Osteoblast (primary cell): Measurements from ENCODE around the gene CSNK1G2. TPM values are rescaled to one million over a fixed set of nuclear protein-coding genes. Genes with fewer than 3 reads are reported as not detected.

ENCODE experiments used
- DNase-seq: peaks from one replicate; pipeline ENCODE4 v3.0.0; 2011; ENCODE audit warnings: low spot score, mixed read lengths; ENCODE audit not compliant: insufficient read length; ENCODE audit errors: missing footprints
- H2AFZ ChIP-seq: 2 replicates; pipeline ENCODE4 v1.6.0; 2011; ENCODE audit warnings: mild to moderate bottlenecking, low read length
- H3K27ac ChIP-seq: 2 replicates; pipeline ENCODE4 v1.5.1; 2011; ENCODE audit warnings: mild to moderate bottlenecking, low read depth, low read length, moderate library complexity
- H3K27me3 ChIP-seq: 2 replicates; pipeline ENCODE4 v1.6.0; 2012; ENCODE audit warnings: mild to moderate bottlenecking, control low read depth, inconsistent platforms, low read length, moderate library complexity; ENCODE audit not compliant: insufficient read depth
- H3K36me3 ChIP-seq: 2 replicates; pipeline ENCODE4 v1.5.1; 2011; ENCODE audit warnings: mild to moderate bottlenecking, low read length, control low read depth, moderate library complexity; ENCODE audit not compliant: insufficient read depth
- H3K4me1 ChIP-seq: 2 replicates; pipeline ENCODE4 v1.5.1; 2011; ENCODE audit warnings: mild to moderate bottlenecking, low read length, control low read depth, moderate library complexity; ENCODE audit not compliant: insufficient read depth
- H3K4me2 ChIP-seq: 2 replicates; pipeline ENCODE4 v1.6.0; 2011; ENCODE audit warnings: mild to moderate bottlenecking, low read length; ENCODE audit not compliant: insufficient read depth
- H3K4me3 ChIP-seq: fragments of 200-600 bp; sonication (generic); 3 replicates; pipeline ENCODE4 v1.5.1; 2012; ENCODE audit warnings: mild to moderate bottlenecking, low read length, inconsistent platforms; ENCODE audit not compliant: insufficient read depth
- H3K79me2 ChIP-seq: 2 replicates; pipeline ENCODE4 v1.6.0; 2012; ENCODE audit warnings: mild to moderate bottlenecking, low read length, control low read depth, inconsistent platforms; ENCODE audit not compliant: insufficient read depth
- H3K9me3 ChIP-seq: 2 replicates; pipeline ENCODE4 v1.5.1; 2011; ENCODE audit warnings: low read depth, low read length, control low read depth
- H4K20me1 ChIP-seq: 2 replicates; pipeline ENCODE4 v1.6.0; 2012; ENCODE audit warnings: mild to moderate bottlenecking, low read length, control low read depth; ENCODE audit not compliant: insufficient read depth
- total RNA-seq: library from RNA; depleted of rRNA; stranded (reverse); fragments of >200 nt; gene quantifications from 2 replicates; pipeline ENCODE4 v1.2.3, GENCODE V29; 2012
- TF ChIP-seq, protein P1 (sequence below): IDR thresholded peaks from 2 replicates; pipeline ENCODE4 v1.5.1; 2011; ENCODE audit warnings: mild to moderate bottlenecking, low read depth, low read length, moderate library complexity; ENCODE audit errors: extremely low read depth

Gene CSNK1G2
- total RNA-seq, 1 donor: 68.8 TPM

- peak; percentile 92 for DNase-seq
- no peak overlapping the region for H3K27ac ChIP-seq
- no peaks in the 10 kb centered on the region for H3K9me3 ChIP-seq
- no peak overlapping the region for H2AFZ ChIP-seq
- TF ChIP-seq, protein P1, sequence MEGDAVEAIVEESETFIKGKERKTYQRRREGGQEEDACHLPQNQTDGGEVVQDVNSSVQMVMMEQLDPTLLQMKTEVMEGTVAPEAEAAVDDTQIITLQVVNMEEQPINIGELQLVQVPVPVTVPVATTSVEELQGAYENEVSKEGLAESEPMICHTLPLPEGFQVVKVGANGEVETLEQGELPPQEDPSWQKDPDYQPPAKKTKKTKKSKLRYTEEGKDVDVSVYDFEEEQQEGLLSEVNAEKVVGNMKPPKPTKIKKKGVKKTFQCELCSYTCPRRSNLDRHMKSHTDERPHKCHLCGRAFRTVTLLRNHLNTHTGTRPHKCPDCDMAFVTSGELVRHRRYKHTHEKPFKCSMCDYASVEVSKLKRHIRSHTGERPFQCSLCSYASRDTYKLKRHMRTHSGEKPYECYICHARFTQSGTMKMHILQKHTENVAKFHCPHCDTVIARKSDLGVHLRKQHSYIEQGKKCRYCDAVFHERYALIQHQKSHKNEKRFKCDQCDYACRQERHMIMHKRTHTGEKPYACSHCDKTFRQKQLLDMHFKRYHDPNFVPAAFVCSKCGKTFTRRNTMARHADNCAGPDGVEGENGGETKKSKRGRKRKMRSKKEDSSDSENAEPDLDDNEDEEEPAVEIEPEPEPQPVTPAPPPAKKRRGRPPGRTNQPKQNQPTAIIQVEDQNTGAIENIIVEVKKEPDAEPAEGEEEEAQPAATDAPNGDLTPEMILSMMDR: no peak
- H4K20me1 ChIP-seq: peaks cover 54% of the 10 kb centered on the region
- H3K79me2 ChIP-seq: peaks cover 63% of the 10 kb centered on the region
- H3K4me1 ChIP-seq: no peaks in the 10 kb centered on the region
- no peaks in the 10 kb centered on the region for H3K36me3 ChIP-seq
- H3K4me2 ChIP-seq: no peak overlapping the region
- no peak overlapping the region for H3K4me3 ChIP-seq
- H3K27me3 ChIP-seq: no peaks in the 10 kb centered on the region
These were observed 30.0 kb downstream of the CSNK1G2 start for GRCh38 chr19:1970806-1971502.

GRCh38 chr19:1974381-1975161 is 33.6 kb downstream of the CSNK1G2 start:
- peaks cover 45% of the 10 kb centered on the region for H4K20me1 ChIP-seq
- TF ChIP-seq, protein P1: no peak
- H2AFZ ChIP-seq: no peak overlapping the region
- no peak overlapping the region for H3K4me3 ChIP-seq
- peaks cover 61% of the 10 kb centered on the region for H3K79me2 ChIP-seq
- no peak overlapping the region for H3K27ac ChIP-seq
- no peak for DNase-seq
- H3K4me2 ChIP-seq: no peak overlapping the region
- no peaks in the 10 kb centered on the region for H3K36me3 ChIP-seq
- no peaks in the 10 kb centered on the region for H3K4me1 ChIP-seq
- no peaks in the 10 kb centered on the region for H3K9me3 ChIP-seq
- H3K27me3 ChIP-seq: no peaks in the 10 kb centered on the region

- Histone ChIP-seq H3K4me2 (no peak overlapping the region), H3K4me3 (no peak overlapping the region), H3K4me1 (no peaks in the 10 kb centered on the region), H4K20me1 (peaks cover 40% of the 10 kb centered on the region), H3K79me2 (peaks cover 56% of the 10 kb centered on the region), H3K27ac (no peak overlapping the region), H3K36me3 (peaks cover 2% of the 10 kb centered on the region), H3K9me3 (no peaks in the 10 kb centered on the region), H3K27me3 (no peaks in the 10 kb centered on the region), H2AFZ (no peak overlapping the region)
- TF ChIP-seq, protein P1: no peak
- no peak for DNase-seq
These were observed 34.1 kb downstream of the CSNK1G2 start for GRCh38 chr19:1975162-1975480.

DNA sequence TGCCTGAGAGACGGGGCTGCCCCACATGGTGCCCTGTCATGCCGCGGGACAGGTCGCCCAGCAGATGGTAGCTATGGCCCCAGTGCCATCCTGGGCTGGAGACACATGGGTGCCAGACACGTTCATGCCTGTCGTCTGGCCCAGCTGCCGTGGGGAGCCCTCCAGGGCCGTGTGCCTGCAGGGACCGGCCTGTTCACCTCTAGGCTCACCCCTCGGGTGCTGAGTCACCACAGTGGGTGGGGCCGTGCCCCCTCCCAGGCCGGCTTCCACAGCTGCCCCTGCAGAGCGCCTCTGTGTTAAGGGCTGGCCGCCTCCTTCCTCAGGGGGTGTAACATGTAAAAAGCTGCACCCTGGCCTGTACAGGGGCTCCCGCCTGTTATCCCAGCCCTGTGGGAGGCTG is 36.1 kb downstream of the CSNK1G2 start:
- H2AFZ ChIP-seq: no peak overlapping the region
- no peaks in the 10 kb centered on the region for H3K27me3 ChIP-seq
- no peak for DNase-seq
- H3K27ac ChIP-seq: no peak overlapping the region
- no peaks in the 10 kb centered on the region for H3K4me1 ChIP-seq
- H3K4me2 ChIP-seq: no peak overlapping the region
- no peaks in the 10 kb centered on the region for H3K9me3 ChIP-seq
- H3K36me3 ChIP-seq: peaks cover 13% of the 10 kb centered on the region
- H3K4me3 ChIP-seq: no peak overlapping the region
- H4K20me1 ChIP-seq: peaks cover 24% of the 10 kb centered on the region
- TF ChIP-seq, protein P1: no peak
- peaks cover 39% of the 10 kb centered on the region for H3K79me2 ChIP-seq
